HG03432 (cell line): ENCODE measurements around the gene CAST.

Experiments used
- ATAC-seq: cut with Tn5 transposase; IDR thresholded peaks from one replicate; pipeline ENCODE4 v1.9.1; 2021; ENCODE audit warnings: mild to moderate bottlenecking, moderate library complexity; ENCODE audit not compliant: unreplicated experiment

The CAST gene

GRCh38 chr5:96709152-96709821, 47.1 kb downstream of the CAST start:
- no peak for ATAC-seq

- no peak for ATAC-seq
Observed at GRCh38 chr5:96712100-96712746, 50.0 kb downstream of the CAST start.

- ATAC-seq: no peak
Observed at GRCh38 chr5:96714450-96714849, 52.3 kb downstream of the CAST start.

- ATAC-seq: no peak
Observed at GRCh38 chr5:96714951-96715451, 52.8 kb downstream of the CAST start.

GRCh38 chr5:96716007-96716406, 53.8 kb downstream of the CAST start:
- no peak for ATAC-seq

GRCh38 chr5:96716716-96717115, 54.5 kb downstream of the CAST start:
- ATAC-seq: no peak

GRCh38 chr5:96717874-96718273, 55.7 kb downstream of the CAST start:
- ATAC-seq: no peak

GRCh38 chr5:96718635-96719077, 56.5 kb downstream of the CAST start:
- ATAC-seq: no peak

- ATAC-seq: no peak
Observed at GRCh38 chr5:96720408-96720807, 58.2 kb downstream of the CAST start.

- ATAC-seq: peak; percentile 49
Observed at GRCh38 chr5:96721351-96721977, 59.3 kb downstream of the CAST start.

- no peak for ATAC-seq
Observed at GRCh38 chr5:96725257-96725656, 63.1 kb downstream of the CAST start.

GRCh38 chr5:96726802-96727201, 64.6 kb downstream of the CAST start:
- ATAC-seq: no peak

GRCh38 chr5:96729156-96729555, 67.0 kb downstream of the CAST start:
- ATAC-seq: no peak

- ATAC-seq: no peak
Observed at GRCh38 chr5:96730586-96730985, 68.4 kb downstream of the CAST start.

- ATAC-seq: no peak
Observed at GRCh38 chr5:96733771-96734500, 71.8 kb downstream of the CAST start.

GRCh38 chr5:96734871-96735325, 72.7 kb downstream of the CAST start:
- no peak for ATAC-seq

- ATAC-seq: no peak
Observed at GRCh38 chr5:96736937-96737336, 74.8 kb downstream of the CAST start.

GRCh38 chr5:96741106-96741505, 78.9 kb downstream of the CAST start:
- no peak for ATAC-seq

GRCh38 chr5:96741891-96742309, 79.7 kb downstream of the CAST start:
- ATAC-seq: no peak

- no peak for ATAC-seq
Observed at GRCh38 chr5:96742538-96742937, 80.4 kb downstream of the CAST start.

- ATAC-seq: no peak
Observed at GRCh38 chr5:96743065-96743768, 81.0 kb downstream of the CAST start.
